Endothelial cell of umbilical vein (primary cell): ENCODE measurements around the gene MYL2.

Experiments
- EZH2 ChIP-seq: IDR thresholded peaks from 2 replicates; pipeline ENCODE4 v1.6.1; 2012; ENCODE audit warnings: borderline replicate concordance, low read depth, mild to moderate bottlenecking, moderate library complexity, low read length, inconsistent platforms; ENCODE audit not compliant: severe bottlenecking
- TF ChIP-seq, protein P1 (sequence below), 2 donors: IDR thresholded peaks; 1 replicate in 1 of 2; 2 replicates in 1 of 2; pipeline ENCODE4 v1.5.1; 2011; ENCODE audit warnings: low read length in 2 of 2, mild to moderate bottlenecking in 2 of 2, moderate library complexity in 2 of 2, control low read depth in 1 of 2, inconsistent platforms in 1 of 2, low read depth in 1 of 2; ENCODE audit not compliant: insufficient read depth in 1 of 2; ENCODE audit errors: extremely low read depth in 1 of 2
- TF ChIP-seq, protein P2 (sequence below): IDR thresholded peaks from 2 replicates; pipeline ENCODE4 v1.6.1; 2011; ENCODE audit not compliant: insufficient read depth, insufficient read length

DNA sequence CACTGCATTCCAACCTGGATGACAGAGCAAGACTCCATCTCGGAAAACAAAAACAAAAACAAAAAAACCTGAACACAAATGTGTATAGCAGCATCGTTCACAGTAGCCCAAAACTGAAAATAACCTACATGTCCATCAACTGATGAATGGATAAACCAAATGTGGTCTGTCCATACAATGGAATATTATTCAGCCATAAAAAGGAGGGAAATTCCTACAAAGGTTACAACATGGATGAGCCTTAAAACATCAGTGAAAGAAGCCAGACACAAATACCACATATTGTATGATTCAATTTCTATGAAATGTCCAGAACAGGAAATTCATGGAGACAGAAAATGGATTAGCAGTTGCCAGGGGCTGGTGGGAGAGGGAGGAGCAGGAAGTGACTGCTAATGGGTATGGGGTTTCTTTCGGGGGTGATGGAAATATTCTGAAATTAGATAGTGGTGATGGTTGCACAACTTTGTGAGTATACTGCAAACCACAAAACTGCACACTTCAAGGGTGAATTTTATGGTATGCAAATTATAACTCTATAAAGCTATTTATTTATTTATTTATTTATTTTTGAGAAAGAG lies 4.0 kb downstream of the MYL2 start:
- TF ChIP-seq, protein P1, sequence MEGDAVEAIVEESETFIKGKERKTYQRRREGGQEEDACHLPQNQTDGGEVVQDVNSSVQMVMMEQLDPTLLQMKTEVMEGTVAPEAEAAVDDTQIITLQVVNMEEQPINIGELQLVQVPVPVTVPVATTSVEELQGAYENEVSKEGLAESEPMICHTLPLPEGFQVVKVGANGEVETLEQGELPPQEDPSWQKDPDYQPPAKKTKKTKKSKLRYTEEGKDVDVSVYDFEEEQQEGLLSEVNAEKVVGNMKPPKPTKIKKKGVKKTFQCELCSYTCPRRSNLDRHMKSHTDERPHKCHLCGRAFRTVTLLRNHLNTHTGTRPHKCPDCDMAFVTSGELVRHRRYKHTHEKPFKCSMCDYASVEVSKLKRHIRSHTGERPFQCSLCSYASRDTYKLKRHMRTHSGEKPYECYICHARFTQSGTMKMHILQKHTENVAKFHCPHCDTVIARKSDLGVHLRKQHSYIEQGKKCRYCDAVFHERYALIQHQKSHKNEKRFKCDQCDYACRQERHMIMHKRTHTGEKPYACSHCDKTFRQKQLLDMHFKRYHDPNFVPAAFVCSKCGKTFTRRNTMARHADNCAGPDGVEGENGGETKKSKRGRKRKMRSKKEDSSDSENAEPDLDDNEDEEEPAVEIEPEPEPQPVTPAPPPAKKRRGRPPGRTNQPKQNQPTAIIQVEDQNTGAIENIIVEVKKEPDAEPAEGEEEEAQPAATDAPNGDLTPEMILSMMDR (IDR thresholded peaks at IDR 0.05; ENCODE audit: extremely low read depth in 1 of 2, insufficient read depth in 1 of 2, low read depth in 1 of 2, low read length in 2 of 2): no peak
- TF ChIP-seq, protein P2, sequence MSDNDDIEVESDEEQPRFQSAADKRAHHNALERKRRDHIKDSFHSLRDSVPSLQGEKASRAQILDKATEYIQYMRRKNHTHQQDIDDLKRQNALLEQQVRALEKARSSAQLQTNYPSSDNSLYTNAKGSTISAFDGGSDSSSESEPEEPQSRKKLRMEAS: no peak
- TF ChIP-seq EZH2: no peak
